Upper lobe of left lung (tissue), 4 donors: ENCODE results near the gene RHOG.

Experiments used
- CTCF ChIP-seq, 6 experiments: fragments of 450-650 bp in 4 of 6; fragments of 200-600 bp in 2 of 6; sonication (generic) in 2 of 6; IDR thresholded peaks; one replicate each; pipeline ENCODE4 v1.5.1; 2016 to 2019; ENCODE audit warnings: antibody characterized with exemption in 6 of 6
- EP300 ChIP-seq, 4 donors: sonication (generic); formaldehyde crosslinking; IDR thresholded peaks; one replicate each; pipeline ENCODE4 v1.5.1; 2017; ENCODE audit warnings: antibody characterized with exemption in 4 of 4, control low read depth in 2 of 4
- POLR2A ChIP-seq, 4 donors: fragments of 450-650 bp; IDR thresholded peaks; one replicate each; pipeline ENCODE4 v1.5.1; 2016 to 2017; ENCODE audit warnings: antibody characterized with exemption in 4 of 4, mild to moderate bottlenecking in 2 of 4
- POLR2AphosphoS5 ChIP-seq, 2 donors: sonication (generic); formaldehyde crosslinking; IDR thresholded peaks; one replicate each; pipeline ENCODE4 v1.5.1; 2017; ENCODE audit warnings: antibody characterized with exemption in 2 of 2

- TF ChIP-seq CTCF (IDR thresholded peaks at IDR 0.05) (no peak), EP300 (IDR thresholded peaks at IDR 0.05) (no peak), POLR2A (IDR thresholded peaks at IDR 0.05) (no peak), POLR2AphosphoS5 (IDR thresholded peaks at IDR 0.05) (no peak)
Observed at GRCh38 chr11:3866836-3867208, 26.1 kb upstream of the RHOG start.
